GM21447 (cell line): ENCODE measurements around the gene RNF31.
"Not testable (repeated sequence)": the region's sequence is repeated elsewhere in the genome, so short reads cannot be mapped to it uniquely, and the experiment has no call there.

Experiments used
- ATAC-seq: cut with Tn5 transposase; IDR thresholded peaks from one replicate; pipeline ENCODE4 v1.9.1; 2021; ENCODE audit not compliant: unreplicated experiment

The RNF31 gene

DNA sequence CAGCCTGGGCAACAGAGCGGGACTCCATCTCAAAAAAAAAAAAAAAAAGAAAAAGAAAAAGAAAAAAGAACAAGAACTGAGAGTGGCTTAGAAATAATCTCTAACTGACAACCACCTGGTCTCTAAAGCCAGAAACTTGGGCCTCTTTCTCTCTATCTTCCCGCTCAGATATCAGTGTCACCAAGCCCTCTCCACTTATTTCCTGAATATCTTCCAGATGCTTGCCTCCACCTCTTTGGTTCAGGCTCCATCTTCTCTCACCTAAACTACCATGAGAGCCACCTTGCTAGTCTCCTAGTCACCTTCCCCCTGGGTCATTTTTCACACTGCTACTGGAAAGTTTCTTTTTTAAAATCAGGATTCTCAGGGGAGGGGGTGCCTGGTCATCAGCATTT, 49.8 kb downstream of the RNF31 start:
- ATAC-seq: no peak

DNA sequence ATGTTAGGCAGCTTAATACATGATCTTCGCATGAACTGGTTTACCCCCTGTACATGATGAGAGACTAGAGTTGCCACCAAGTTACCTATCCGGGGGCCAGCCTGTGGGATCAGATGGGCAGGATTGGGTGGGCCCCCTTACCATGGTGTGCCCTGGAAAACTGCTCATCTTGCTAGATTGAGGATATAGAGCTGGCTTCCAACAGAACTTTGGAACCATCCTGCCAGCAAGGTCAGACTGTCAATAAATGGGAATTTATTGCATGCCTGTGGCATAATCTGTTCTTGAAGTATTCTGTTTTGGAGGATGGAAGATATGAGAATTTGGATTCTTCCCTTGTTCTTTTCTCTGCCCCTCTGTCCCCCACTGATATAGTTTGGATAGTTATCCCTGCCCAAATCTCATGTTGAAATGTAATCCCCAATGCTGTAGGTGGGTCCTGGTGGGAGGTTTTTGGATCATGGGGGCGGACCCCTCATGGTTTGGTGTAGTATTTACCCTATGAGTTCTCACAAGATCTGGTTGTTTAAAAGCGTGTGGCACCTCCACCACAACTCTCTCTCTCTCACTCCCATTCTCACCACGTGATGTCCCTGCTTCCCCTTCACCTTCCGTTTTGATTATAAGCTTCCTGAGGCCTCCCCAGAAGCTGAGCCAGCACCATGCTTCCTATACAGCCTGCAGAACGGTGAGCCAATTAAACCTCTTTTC, 51.7 kb downstream of the RNF31 start:
- no peak for ATAC-seq

DNA sequence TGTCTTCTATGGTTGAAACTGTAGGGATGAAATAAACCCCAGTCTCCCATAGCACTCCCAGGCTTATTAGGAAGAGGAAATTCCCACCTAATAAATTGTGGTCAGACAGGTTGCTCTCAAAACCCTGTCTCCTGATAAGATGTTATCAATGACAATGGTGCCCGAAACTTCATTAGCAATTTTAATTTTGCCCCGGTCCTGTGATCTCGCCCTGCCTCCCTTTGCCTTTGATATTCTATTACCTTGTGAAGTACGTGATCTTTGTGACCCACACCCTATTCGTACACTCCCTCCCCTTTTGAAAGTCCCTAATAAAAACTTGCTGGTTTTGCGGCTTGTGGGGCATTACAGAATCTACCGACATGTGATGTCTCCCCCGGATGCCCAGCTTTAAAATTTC, 55.2 kb downstream of the RNF31 start:
- not testable (repeated sequence) for ATAC-seq

DNA sequence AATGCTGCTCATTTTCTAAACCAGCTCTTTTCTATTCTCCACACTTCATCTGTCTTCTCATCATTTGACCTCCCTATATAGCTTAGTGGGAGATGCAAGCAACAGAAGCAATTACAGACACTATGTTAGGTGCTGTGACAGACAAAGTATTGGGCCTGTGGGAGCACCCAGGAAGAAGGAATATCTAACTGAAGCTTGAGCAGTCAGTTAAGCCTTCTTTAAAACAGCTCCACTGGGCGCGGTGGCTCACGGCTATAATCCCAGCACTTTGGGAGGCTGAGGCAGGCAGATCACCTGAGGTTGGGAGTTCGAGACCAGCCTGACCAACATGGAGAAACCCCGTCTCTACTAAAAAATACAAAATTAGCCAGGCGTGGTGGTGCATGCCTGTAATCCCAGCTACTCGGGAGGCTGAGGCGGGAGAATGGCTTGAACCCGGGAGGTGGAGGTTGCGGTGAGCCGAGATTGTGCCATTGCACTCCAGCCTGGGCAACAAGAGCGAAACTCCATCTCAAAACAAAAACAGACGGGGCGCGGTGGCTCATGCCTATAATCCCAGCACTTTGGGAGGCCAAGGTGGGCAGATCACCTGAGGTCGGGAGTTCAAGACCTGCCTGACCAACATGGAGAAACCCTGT, 56.1 kb downstream of the RNF31 start:
- not testable (repeated sequence) for ATAC-seq

DNA sequence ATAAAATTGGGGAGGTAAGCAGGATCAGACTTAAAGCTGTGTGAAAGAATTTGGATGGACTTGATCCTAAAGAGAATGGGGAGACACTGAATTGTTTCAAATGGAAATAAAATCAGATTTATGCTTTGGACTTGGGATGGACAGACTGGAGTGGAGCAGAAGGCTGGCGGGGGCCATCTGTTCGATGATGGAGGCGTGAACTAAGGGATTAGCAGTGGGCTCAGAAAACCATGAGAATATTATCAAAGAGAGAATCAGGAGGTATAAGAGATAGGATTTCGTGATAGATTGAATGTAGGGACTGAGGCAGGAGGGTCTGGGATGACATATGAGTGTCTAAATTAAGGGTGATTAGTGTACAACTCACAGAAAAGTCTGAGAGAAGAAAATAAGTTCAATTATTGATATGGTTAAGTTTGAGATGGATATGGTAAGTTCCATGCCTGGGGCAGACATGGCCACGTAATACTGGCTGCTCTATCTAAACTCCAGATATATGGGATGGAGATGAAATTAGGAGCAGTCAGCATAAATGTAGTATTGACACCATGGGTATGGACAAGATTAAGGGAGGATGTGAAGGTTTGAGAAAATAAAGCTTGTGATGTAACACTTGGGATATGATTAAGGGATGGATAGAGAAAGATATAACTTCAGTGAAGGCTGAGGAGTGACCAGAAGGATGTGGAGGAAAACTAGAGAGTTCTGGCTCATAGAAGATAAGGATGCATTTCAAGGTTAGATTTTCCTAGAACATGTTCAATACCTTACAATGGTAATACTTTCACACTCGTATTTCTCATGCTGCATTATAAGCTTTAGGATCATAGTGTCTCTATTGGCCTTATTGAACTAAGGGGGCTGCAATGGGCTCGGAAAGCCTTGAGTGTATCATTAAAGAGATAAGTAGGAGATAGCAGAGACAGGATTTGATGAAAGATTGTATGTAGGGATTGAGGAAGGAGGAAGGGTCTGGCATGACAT, 57.2 kb downstream of the RNF31 start:
- no peak for ATAC-seq

DNA sequence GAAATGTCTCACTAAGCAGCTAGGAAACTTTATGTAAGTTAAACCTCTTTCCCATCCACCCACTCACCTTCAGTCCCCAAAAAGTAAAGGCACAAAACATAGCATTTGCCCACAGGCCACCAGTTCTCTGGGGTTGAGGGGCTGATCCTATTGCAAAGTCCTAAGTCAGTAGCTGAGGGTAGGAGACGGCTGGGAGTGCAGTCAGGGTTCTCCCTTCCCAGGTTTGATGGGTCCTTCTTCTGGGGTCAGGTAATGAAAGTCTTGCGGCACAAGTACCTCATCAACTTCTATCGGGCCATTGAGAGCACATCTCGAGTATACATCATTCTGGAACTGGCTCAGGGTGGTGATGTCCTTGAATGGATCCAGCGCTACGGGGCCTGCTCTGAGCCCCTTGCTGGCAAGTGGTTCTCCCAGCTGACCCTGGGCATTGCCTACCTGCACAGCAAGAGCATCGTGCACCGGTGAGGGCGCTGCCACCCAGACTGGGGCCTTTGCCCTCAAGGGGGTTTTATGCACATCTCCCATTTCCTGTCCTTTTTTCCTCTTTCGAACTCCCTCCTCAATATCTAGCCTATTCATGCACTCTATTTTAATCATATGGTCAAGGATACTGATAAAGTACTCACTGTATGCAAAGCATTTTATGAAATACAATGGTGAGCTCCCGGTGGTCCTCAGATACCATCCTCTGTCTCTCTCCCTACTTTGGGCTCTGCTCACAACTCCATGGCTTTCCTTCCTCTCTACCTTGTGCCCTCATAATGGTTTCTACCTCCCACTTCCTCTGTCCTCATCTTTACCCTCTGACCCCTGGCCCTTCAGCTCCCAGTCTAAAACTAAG, 59.2 kb downstream of the RNF31 start:
- no peak for ATAC-seq

DNA sequence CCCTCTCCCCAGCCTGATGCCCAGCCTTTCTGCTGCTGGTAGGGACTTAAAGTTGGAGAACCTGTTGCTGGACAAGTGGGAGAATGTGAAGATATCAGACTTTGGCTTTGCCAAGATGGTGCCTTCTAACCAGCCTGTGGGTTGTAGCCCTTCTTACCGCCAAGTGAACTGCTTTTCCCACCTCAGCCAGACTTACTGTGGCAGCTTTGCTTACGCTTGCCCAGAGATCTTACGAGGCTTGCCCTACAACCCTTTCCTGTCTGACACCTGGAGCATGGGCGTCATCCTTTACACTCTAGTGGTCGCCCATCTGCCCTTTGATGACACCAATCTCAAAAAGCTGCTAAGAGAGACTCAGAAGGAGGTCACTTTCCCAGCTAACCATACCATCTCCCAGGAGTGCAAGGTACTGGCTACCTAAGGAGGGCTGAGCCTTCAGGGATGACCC, 59.8 kb downstream of the RNF31 start:
- no peak for ATAC-seq

DNA sequence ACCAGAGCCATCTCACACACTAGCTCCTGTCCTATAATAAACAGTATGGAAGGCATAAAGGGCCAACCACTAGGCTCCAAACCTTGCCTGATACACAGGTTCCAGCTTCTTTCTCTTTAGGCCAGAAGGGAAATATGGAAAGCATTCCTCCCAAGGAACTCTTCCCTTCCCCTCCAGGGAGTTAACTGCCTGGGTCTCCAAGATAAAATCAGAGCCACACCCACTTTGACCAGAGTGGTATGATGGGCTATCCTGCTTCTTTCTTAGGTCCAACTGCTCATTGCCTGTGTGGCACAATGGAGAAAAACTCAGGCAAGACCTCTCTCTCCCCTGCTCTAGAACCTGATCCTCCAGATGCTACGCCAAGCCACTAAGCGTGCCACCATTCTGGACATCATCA, 60.3 kb downstream of the RNF31 start:
- ATAC-seq: no peak
